HepG2 (cell line): ENCODE measurements around the gene PPIB. TPM values are rescaled to one million over a fixed set of nuclear protein-coding genes. Genes with fewer than 3 reads are reported as not detected.

ENCODE experiments used
- CENPX ChIP-seq: sonication (generic); formaldehyde crosslinking; IDR thresholded peaks from 2 replicates; pipeline ENCODE4 v1.9.0; 2021; ENCODE audit warnings: mild to moderate bottlenecking, missing genetic modification reagents, moderate library complexity
- GATA4 ChIP-seq: sonication (generic); IDR thresholded peaks from 2 replicates; pipeline ENCODE4 v1.6.1; 2016; ENCODE audit warnings: antibody characterized with exemption, low read depth, borderline replicate concordance
- KAT2B ChIP-seq: fragments of 150-350 bp; IDR thresholded peaks from 2 replicates; pipeline ENCODE4 v1.6.1; 2014; ENCODE audit warnings: low read depth, low read length, borderline replicate concordance
- MEIS2 ChIP-seq: sonication (generic); formaldehyde crosslinking; IDR thresholded peaks from 2 replicates; pipeline ENCODE4 v1.9.0; 2021; ENCODE audit warnings: mild to moderate bottlenecking, missing genetic modification reagents
- PRPF4 ChIP-seq: fragments of 200-400 bp; formaldehyde crosslinking; IDR thresholded peaks from 2 replicates; pipeline ENCODE4 v1.6.1; 2016; ENCODE audit warnings: low read length, low read depth; ENCODE audit not compliant: poor library complexity, severe bottlenecking
- RFX5 ChIP-seq: IDR thresholded peaks from 2 replicates; pipeline ENCODE4 v1.6.1; 2011; ENCODE audit warnings: low read depth, low read length, improper control_type of control experiment
- SNAI1 ChIP-seq: sonication (generic); formaldehyde crosslinking; IDR thresholded peaks from 2 replicates; pipeline ENCODE4 v1.5.0; 2020; ENCODE audit warnings: mild to moderate bottlenecking, missing genetic modification reagents, borderline replicate concordance
- SUZ12 ChIP-seq: fragments of 150-350 bp; IDR thresholded peaks from 2 replicates; pipeline ENCODE4 v1.6.1; 2014; ENCODE audit warnings: low read depth, low read length
- TARDBP ChIP-seq: sonication (generic); formaldehyde crosslinking; IDR thresholded peaks from 2 replicates; pipeline ENCODE4 v1.8.0; 2022; ENCODE audit warnings: mild to moderate bottlenecking, missing genetic modification reagents
- THAP11 ChIP-seq: IDR thresholded peaks from 2 replicates; pipeline ENCODE4 v1.6.1; 2016; ENCODE audit warnings: missing biosample characterization, missing genetic modification reagents
- XRCC5 ChIP-seq: fragments of 200-400 bp; formaldehyde crosslinking; optimal IDR thresholded peaks from 2 replicates; pipeline ENCODE3; 2017; ENCODE audit warnings: mild to moderate bottlenecking, low read length
- ZFY ChIP-seq: sonication (generic); formaldehyde crosslinking; IDR thresholded peaks from 2 replicates; pipeline ENCODE4 v1.4.0; 2020; ENCODE audit warnings: missing genetic modification reagents
- ZKSCAN1 ChIP-seq: fragments of 150-350 bp; IDR thresholded peaks from 2 replicates; pipeline ENCODE4 v1.6.1; 2014; ENCODE audit warnings: low read length
- ZNF382 ChIP-seq: sonication (generic); formaldehyde crosslinking; IDR thresholded peaks from 2 replicates; pipeline ENCODE4 v1.5.0; 2020; ENCODE audit warnings: missing genetic modification reagents, mild to moderate bottlenecking, borderline replicate concordance
- ZNF549 ChIP-seq: sonication (generic); formaldehyde crosslinking; IDR thresholded peaks from 2 replicates; pipeline ENCODE4 v1.5.0; 2020; ENCODE audit warnings: missing genetic modification reagents
- ZNF616 ChIP-seq: sonication (generic); formaldehyde crosslinking; IDR thresholded peaks from 2 replicates; pipeline ENCODE4 v1.5.0; 2020; ENCODE audit warnings: low read depth, mild to moderate bottlenecking, missing genetic modification reagents
- polyA plus RNA-seq, 8 experiments: library from polyadenylated mRNA; depleted of rRNA in 3 of 8; stranded (reverse) in 7 of 8; unstranded in 1 of 8; fragments of >200 nt; fragmentation: Illumina TruSeq in 4 of 8; extraction: Trizol in 4 of 8; gene quantifications; 2 replicates each; pipeline versions ENCODE4 v1.2.1 to v1.2.3, GENCODE V29; 2011 to 2016; ENCODE audit warnings: low read depth in 4 of 8, missing spikeins in 1 of 8, mixed read lengths in 1 of 8; ENCODE audit not compliant: insufficient read depth in 1 of 8
- total RNA-seq, 5 experiments: library from RNA; depleted of rRNA; stranded (reverse); fragments of >200 nt; fragmentation: Illumina TruSeq; extraction: Trizol; gene quantifications; 2 replicates each; pipeline ENCODE4 v1.2.3, GENCODE V29; 2016; ENCODE audit warnings: low read depth in 1 of 5
- TF ChIP-seq, protein P1 (sequence below): sonication (generic); formaldehyde crosslinking; conservative IDR thresholded peaks from 2 replicates; pipeline ENCODE4 v1.8.1; 2023; ENCODE audit warnings: missing genetic modification reagents
- TF ChIP-seq, protein P2 (sequence below): sonication (generic); formaldehyde crosslinking; IDR thresholded peaks from 2 replicates; pipeline ENCODE4 v1.9.0; 2022; ENCODE audit warnings: missing genetic modification reagents, mild to moderate bottlenecking, borderline replicate concordance
- TF ChIP-seq, protein P3 (sequence below): sonication (generic); formaldehyde crosslinking; IDR thresholded peaks from 2 replicates; pipeline ENCODE4 v1.5.1; 2020; ENCODE audit warnings: mild to moderate bottlenecking, missing genetic modification reagents, moderate library complexity
- TF ChIP-seq, protein P4 (sequence below): sonication (generic); formaldehyde crosslinking; IDR thresholded peaks from 2 replicates; pipeline ENCODE4 v1.4.0; 2020; ENCODE audit warnings: missing genetic modification reagents
- TF ChIP-seq, protein P5 (sequence below): sonication (generic); formaldehyde crosslinking; IDR thresholded peaks from 2 replicates; pipeline ENCODE4 v1.4.0; 2020; ENCODE audit warnings: missing genetic modification reagents

PPIB gene
- total and polyA plus RNA-seq, 2 of the 13 experiments (the other 11 are each of a cell fraction or from before 2014, with no cell fraction given) = 780 to 882 TPM

DNA sequence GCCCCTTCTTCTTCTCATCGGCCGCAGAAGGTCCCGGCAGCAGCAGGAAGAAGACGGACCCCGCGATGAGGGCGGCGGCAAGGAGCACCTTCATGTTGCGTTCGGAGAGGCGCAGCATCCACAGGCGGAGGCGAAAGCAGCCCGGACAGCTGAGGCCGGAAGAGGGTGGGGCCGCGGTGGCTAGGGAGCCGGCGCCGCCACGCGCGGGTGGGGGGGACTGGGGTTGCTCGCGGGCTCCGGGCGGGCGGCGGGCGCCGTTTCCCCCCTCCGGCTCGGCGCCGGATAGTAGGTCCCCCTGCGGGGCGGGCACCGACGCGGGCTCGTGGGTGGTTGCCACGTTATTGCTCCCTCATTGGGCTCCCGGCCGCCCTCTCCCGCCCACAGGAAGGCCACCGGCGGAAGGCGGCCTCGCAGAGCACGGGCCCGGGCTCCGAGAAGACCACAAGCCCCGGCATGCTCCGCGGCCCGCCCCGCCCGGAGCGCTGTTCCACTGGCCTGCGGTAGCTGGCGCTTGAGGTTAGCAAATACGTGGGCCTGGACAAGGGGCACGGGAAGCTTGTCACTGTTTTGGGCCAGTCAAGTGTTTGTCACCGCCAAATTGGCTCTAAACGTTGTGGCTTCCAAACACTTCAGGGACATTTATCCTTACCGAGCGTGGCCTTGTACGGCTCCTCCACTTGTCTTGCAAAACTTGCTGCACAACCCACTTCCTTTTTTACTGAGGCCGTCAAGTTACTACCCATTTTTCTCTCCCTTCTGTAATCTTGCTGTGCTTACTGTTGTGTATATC, at the start of gene PPIB (continued):
- TF ChIP-seq MEIS2 (CRISPR knock-in tag) = peak; percentile 28
- TF ChIP-seq THAP11 = peak; percentile 99
- no peak for TF ChIP-seq ZNF549 (CRISPR knock-in tag)
- TF ChIP-seq KAT2B = no peak
- no peak for TF ChIP-seq CENPX
- TF ChIP-seq, protein P1, sequence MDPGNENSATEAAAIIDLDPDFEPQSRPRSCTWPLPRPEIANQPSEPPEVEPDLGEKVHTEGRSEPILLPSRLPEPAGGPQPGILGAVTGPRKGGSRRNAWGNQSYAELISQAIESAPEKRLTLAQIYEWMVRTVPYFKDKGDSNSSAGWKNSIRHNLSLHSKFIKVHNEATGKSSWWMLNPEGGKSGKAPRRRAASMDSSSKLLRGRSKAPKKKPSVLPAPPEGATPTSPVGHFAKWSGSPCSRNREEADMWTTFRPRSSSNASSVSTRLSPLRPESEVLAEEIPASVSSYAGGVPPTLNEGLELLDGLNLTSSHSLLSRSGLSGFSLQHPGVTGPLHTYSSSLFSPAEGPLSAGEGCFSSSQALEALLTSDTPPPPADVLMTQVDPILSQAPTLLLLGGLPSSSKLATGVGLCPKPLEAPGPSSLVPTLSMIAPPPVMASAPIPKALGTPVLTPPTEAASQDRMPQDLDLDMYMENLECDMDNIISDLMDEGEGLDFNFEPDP (CRISPR knock-in tag) = no peak
- no peak for TF ChIP-seq XRCC5
- TF ChIP-seq GATA4 = no peak
- no peak for TF ChIP-seq ZKSCAN1
- TF ChIP-seq TARDBP (CRISPR knock-in tag) = 0 out of 2 replicates have a peak, but pooled peaks have one; percentile 42
- TF ChIP-seq ZNF616 = no peak
- no peak for TF ChIP-seq ZNF382 (CRISPR knock-in tag)
- TF ChIP-seq SNAI1 (CRISPR knock-in tag) = no peak
- TF ChIP-seq, protein P2, sequence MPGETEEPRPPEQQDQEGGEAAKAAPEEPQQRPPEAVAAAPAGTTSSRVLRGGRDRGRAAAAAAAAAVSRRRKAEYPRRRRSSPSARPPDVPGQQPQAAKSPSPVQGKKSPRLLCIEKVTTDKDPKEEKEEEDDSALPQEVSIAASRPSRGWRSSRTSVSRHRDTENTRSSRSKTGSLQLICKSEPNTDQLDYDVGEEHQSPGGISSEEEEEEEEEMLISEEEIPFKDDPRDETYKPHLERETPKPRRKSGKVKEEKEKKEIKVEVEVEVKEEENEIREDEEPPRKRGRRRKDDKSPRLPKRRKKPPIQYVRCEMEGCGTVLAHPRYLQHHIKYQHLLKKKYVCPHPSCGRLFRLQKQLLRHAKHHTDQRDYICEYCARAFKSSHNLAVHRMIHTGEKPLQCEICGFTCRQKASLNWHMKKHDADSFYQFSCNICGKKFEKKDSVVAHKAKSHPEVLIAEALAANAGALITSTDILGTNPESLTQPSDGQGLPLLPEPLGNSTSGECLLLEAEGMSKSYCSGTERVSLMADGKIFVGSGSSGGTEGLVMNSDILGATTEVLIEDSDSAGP (CRISPR knock-in tag) = peak; percentile 92
- no peak for TF ChIP-seq RFX5
- TF ChIP-seq, protein P3, sequence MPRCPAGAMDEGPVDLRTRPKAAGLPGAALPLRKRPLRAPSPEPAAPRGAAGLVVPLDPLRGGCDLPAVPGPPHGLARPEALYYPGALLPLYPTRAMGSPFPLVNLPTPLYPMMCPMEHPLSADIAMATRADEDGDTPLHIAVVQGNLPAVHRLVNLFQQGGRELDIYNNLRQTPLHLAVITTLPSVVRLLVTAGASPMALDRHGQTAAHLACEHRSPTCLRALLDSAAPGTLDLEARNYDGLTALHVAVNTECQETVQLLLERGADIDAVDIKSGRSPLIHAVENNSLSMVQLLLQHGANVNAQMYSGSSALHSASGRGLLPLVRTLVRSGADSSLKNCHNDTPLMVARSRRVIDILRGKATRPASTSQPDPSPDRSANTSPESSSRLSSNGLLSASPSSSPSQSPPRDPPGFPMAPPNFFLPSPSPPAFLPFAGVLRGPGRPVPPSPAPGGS (CRISPR knock-in tag) = 0 out of 2 replicates have a peak, but pooled peaks have one; percentile 36
- TF ChIP-seq, protein P4, sequence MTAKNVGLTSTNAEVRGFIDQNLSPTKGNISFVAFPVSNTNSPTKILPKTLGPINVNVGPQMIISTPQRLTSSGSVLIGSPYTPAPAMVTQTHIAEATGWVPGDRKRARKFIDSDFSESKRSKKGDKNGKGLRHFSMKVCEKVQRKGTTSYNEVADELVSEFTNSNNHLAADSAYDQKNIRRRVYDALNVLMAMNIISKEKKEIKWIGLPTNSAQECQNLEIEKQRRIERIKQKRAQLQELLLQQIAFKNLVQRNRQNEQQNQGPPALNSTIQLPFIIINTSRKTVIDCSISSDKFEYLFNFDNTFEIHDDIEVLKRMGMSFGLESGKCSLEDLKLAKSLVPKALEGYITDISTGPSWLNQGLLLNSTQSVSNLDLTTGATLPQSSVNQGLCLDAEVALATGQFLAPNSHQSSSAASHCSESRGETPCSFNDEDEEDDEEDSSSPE (CRISPR knock-in tag) = peak; percentile 70
- peak; percentile 93 for TF ChIP-seq ZFY (CRISPR knock-in tag)
- TF ChIP-seq PRPF4 = no peak
- TF ChIP-seq, protein P5, sequence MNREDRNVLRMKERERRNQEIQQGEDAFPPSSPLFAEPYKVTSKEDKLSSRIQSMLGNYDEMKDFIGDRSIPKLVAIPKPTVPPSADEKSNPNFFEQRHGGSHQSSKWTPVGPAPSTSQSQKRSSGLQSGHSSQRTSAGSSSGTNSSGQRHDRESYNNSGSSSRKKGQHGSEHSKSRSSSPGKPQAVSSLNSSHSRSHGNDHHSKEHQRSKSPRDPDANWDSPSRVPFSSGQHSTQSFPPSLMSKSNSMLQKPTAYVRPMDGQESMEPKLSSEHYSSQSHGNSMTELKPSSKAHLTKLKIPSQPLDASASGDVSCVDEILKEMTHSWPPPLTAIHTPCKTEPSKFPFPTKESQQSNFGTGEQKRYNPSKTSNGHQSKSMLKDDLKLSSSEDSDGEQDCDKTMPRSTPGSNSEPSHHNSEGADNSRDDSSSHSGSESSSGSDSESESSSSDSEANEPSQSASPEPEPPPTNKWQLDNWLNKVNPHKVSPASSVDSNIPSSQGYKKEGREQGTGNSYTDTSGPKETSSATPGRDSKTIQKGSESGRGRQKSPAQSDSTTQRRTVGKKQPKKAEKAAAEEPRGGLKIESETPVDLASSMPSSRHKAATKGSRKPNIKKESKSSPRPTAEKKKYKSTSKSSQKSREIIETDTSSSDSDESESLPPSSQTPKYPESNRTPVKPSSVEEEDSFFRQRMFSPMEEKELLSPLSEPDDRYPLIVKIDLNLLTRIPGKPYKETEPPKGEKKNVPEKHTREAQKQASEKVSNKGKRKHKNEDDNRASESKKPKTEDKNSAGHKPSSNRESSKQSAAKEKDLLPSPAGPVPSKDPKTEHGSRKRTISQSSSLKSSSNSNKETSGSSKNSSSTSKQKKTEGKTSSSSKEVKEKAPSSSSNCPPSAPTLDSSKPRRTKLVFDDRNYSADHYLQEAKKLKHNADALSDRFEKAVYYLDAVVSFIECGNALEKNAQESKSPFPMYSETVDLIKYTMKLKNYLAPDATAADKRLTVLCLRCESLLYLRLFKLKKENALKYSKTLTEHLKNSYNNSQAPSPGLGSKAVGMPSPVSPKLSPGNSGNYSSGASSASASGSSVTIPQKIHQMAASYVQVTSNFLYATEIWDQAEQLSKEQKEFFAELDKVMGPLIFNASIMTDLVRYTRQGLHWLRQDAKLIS (CRISPR knock-in tag) = no peak
- TF ChIP-seq SUZ12 = peak; percentile 54
